GM23248 (cell line): ENCODE results near the gene AKT3.

Experiments used
- EZH2 ChIP-seq: fragments of 200-600 bp; sonication (generic); IDR thresholded peaks from 2 replicates; pipeline ENCODE4 v1.6.1; 2018; ENCODE audit warnings: antibody characterized with exemption, mild to moderate bottlenecking; ENCODE audit not compliant: insufficient read depth, poor library complexity, severe bottlenecking
- EZH2phosphoT487 ChIP-seq: fragments of 200-600 bp; sonication (generic); IDR thresholded peaks from 2 replicates; pipeline ENCODE4 v1.6.1; 2018; ENCODE audit warnings: antibody characterized with exemption, moderate library complexity, mild to moderate bottlenecking, low read depth; ENCODE audit not compliant: insufficient read depth

DNA sequence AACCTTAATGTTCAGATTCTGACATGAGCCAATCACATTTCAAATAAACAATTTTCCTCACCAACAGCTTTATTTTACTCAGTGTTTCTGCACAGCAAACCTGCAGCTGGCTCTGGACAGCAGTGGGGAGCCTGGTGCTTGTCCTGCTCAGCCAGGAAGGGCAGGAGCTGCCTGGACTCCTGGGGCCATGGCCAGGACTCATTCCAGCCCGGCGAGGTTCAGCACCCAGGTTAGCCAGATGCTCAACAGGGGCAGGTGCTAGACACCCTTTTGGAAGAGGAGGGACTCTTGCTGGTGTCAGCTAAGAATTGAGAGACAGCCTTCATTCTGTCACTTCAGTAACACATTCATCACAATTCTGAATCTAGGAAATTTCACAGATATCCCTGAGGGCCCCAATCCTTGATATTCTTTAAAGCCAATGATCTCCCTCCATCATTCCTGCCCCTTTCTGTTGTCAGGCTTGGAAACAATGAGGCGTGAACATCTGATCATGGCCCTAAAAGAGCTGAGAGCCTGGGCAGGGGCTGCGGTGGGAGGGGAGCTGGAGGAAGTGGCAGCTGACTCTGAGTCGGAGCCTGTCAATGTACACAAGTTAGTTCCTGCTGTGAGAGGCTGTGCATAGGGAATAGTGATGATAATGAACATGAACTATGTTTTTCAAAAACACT, 342.9 kb downstream of the AKT3 start:
- TF ChIP-seq EZH2 (no peak), EZH2phosphoT487 (no peak)
